ENCODE measurements around the gene PRLH.

The PRLH gene

DNA sequence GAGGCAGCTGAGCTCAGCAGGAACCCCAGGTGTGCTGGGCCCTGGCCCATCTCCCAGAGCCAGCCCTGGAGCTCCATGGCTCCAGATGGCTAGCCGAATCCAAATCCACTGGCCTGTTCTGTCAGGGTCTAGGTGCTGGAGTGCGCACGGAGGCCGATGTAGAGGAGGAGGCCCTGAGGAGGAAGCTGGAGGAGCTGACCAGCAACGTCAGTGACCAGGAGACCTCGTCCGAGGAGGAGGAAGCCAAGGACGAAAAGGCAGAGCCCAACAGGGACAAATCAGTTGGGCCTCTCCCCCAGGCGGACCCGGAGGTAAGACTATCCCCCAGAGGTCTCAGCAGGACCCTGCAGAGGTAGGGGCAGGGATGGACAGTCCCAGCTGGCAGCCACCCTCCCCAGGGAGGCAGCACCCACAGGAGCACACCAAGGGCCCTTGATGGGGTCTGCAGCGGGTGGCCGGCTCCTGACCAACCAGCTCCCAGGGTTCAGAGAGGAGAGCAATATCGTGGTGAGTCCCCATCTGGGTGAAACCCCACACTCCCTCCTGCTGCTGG, 26.1 kb upstream of the PRLH start:
- DNase-seq: no peak

DNA sequence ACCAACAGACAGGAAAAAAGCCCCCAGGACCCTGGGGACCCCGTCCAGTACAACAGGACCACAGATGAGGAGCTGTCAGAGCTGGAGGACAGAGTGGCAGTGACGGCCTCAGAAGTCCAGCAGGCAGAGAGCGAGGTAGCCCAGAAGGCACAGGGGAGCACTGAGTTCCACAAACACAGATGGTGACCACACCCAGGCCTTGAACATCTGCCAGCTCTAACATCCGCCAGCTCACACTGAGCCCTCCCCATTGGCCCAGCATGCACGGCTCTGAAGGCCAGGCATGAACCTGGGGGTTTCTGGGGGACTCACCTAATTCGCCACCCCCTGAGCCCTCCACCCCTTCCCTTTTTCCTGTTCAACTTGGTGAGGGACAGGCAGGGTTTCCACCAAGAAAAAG, 25.6 kb upstream of the PRLH start:
- no peak for DNase-seq

DNA sequence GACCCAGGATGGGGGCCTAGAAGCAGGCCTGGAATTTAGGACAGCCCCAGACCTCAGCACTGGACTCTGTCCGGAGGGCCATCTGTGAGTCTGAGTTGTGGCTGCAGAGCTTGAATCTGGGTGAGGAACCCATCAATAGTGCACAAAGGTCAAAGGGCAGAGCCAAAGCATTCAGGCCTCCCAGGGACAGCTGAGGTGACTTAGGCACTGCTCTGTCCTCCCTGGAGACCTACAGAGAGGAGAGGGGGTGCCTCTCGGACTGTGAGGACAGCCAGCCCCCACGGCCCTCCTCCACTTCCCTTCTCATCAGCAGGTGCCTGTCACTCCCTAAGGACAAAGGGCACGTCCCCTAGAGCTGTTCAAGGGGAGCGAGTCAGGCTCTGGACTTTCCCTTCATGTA, 25.1 kb upstream of the PRLH start:
- DNase-seq: no peak

DNA sequence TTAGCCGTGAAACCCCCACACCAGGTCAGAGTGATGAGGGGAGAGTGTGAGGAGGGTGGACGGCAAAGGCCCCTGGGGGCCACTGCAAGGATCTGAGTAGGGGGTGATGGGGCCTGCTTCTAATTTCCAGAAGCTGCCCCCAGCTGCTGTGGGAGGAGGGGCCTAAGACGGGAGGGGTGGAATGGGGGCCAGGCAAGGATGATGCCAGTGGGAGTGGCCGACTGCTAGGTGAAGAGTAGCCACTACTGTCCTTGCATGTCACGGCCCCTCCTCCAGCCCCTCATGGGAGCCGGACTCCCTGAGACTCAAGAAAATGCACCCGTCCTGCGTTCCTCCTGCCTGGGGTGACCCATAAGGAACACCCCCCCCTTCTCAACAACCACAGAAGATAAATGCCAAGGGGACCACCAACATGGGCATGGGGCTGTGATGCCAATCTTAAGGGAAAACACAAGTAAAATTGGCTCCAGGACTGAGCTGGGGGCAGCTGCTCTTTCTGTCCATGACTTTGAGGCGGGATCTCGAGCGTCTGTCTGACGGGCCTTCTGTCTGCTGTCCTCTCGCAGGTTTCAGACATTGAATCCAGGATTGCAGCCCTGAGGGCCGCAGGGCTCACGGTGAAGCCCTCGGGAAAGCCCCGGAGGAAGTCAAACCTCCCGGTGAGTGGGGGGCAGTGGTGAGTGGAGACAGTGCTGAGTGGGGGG, 24.2 kb upstream of the PRLH start:
- no peak for DNase-seq

DNA sequence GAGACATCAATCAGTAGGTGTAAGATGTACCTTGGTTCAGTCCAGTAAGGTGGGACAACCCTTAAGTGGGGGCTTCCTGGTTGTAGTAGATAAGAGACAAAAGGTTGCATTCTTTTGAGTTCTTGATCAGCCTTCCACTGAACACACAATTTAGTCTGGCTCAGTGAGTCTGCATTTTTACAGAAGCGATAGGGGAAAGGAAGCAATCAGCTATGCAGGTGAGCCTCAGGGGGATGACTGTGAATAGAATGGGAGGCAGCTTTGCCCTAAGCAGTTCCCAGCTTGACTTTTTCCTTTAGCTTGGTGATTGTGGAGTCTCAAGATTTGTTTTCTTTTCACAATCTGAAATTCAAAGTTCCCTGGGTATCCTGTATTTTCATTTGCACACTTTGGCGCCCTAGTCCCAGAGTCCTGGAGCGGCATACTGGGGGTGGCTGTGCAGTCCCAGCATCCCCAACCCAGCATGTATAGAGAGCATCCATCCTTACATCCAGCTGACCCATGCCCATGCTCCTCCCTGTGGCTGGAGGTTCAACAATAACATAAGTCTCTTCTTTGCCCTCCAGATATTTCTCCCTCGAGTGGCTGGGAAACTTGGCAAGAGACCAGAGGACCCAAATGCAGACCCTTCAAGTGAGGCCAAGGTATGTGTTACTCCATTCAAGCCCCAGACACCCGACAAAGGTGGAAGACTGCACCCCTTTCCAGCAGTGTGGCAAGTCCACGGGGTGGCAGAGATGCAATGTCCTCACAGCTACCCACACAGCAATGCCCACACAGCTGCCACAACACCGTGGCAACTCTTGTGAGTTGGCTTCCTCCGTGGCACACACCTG, 20.1 kb upstream of the PRLH start:
- no peak for DNase-seq

DNA sequence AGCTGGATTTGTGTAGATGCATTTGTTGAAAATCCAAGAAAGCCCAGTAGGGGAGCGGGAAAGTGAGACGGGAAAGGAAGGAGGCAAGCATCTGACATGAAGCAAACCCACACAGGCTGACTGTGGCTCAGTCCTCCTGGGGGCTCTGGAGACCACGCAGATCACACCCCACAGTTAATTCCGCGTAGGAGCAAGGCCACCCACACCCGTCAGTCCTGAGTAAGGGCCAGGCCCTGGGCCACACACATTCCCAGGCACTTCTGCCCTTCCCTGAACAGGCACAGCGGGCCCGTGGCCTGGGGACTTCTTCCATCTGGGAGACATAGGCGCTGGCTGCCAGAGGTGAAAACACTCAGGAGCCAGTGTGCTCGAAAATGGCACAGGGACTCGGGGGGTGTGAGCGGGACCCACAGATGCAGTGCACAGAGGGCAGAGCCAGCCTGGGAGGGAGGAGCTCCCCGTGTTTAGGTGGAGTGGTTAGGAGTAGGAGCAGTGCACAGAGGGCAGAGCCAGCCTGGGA, 19.4 kb upstream of the PRLH start:
- DNase-seq: no peak

DNA sequence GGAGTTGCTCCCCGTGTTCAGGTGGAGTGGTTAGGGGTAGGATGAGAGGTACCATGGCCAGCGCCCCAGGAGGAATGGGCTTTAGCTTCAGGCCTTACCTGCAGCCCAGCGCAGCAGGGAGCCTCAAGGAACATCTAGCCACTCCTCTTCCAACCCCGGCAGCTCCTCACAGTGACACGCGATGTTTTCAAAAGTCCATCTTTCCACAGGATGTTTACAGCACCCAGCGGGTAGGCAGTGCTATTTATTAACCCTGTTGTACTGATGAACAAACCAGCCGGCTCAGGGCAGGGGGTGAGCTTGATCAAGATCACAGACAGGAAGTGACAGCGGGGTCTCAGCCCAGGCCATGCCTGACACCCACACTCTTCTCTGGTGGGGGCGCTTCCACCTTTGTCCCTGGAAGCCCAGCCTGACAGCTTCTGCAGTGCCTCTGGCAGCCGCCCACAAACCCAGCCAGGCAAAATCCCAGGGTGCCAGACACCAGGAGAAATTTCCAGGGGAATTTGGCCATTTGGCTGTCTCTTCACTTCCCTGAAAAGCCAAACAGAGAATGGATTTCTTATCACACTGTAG, 18.4 kb upstream of the PRLH start:
- no peak for DNase-seq

DNA sequence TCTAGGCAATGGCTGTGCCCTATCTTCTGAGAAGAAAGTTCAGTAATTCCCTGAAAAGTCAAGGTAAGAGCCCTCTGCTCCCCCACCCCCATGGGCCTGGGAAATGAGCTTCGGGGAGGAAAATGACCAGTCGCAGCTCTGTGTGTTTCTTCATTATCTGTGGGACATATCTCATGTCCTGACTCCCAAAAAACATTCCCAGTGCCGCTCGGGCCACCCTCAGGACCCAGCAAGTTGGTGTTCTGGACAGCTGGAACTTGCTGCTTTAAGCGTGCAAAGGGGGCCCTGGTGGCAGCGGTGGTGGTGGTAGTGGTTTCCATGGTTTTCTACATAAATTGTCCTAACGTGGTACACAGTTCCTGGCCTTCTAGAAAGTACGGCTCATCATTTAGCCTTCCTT, 17.2 kb upstream of the PRLH start:
- DNase-seq: no peak

DNA sequence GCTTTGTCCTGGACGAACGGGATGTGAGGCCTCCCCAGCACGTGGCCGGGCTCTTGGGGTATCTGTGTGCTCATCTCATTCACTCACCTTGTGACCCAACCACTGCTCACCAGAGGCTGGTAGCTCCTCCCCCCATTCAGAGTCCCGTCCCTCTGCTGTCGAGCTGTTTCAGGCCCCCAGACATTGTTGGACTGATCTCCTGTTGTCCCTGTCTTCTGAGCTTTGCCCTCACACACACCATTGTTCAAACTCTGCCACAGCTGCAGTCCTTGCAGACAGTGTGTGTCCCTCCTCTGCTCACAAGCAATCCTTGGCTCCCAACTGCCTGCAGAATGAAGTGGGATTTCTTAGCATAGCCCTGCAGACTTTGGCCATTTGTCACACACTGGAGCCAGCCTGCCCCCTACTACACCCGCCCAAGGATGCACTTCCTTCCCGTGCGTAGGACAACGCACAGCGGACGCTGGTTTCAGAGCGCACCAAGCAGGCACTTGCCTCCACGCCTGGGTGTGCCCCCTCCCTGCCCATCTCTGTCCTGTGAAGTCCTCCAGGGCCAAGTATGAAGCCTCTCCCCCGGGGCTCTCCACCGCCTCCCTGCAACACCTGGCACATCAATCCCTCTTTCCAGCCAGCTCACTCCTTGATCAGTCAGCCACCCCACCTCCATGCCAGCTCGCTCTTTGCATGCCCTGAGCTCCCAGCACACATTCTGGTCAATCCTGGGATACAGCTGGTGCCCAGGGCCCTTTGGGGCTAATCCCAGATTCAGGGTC, 16.5 kb upstream of the PRLH start:
- DNase-seq: no peak

DNA sequence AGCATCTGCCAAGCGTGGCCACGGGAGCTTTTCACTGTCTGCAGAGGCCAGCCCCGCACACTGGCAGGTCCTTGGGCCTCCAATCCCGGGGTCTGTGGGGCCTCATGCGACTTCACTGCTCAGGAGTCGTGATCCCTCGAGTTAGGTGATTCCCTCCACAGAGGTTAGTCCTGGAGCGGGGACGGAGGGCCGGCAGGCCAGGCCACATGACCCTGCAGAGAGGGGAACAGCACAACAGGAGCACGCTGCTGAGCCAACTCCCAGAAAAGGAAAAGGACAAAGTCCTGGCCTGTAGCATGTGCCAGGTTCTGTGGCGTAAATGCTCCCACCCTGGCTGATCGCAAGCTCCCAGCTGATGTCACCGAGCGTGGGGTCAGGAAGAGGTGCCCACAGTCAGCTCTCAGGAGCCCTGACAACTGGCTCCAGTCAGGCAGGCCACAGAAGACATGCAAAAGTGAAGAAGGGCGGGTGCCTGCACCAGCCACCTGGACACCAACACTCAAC, 15.3 kb upstream of the PRLH start:
- DNase-seq: no peak

DNA sequence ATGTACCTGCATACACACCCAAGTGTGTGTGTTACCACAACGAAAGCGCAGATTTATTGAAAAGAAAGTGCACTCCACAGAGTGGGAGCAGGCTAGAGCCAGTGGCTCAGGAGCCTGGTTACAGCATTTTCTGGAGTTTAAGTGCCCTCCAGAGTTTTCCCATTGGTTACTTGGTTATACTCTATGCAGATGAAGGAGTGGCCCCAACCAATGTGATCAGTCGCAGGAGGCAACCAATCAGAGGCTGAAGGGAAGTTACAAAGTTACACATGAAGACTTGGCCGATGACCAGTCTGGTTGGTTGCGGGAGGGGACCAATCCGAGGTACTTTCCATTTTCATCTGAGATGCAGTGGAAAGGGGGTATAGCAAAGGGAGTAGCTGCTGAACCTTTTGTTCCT, 13.5 kb upstream of the PRLH start:
- DNase-seq: no peak

DNA sequence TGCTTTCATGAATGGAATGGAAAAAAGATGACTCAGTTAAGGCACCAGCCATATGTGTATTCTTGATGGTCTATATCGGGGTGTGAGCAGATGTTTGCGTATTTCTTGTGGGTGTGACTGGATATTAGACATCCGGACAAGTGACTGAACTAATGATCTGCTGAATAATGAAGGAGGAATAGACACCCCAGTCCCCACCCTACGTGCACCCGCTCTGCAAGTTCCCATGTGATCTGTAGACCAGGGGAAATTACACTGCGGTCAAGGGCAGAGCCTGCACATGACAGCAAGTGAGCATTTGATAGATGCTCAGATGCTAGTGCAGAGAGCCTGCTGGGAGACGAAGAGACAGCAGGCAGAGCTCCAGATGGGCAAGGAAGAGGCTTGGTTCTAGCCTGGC, 12.4 kb upstream of the PRLH start:
- DNase-seq: no peak

DNA sequence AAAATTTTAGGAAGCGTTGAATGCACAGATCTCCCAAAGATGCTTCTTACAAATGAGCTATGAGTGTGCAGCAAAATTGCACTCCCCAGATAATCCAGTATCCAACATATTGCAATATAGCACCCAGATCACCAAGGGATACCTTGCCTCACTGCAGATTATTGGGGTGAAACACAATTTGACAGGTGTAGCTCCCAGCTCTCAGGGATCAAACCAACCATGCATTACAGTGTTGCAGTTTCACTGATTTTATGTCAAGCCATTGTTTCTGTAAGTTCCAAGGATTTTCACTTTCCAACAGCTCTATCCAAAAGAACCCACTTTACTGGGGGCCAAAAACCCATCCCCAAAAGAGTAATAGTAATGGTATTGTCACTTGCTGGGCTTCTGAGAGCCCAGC, 10.8 kb upstream of the PRLH start:
- DNase-seq: no peak

DNA sequence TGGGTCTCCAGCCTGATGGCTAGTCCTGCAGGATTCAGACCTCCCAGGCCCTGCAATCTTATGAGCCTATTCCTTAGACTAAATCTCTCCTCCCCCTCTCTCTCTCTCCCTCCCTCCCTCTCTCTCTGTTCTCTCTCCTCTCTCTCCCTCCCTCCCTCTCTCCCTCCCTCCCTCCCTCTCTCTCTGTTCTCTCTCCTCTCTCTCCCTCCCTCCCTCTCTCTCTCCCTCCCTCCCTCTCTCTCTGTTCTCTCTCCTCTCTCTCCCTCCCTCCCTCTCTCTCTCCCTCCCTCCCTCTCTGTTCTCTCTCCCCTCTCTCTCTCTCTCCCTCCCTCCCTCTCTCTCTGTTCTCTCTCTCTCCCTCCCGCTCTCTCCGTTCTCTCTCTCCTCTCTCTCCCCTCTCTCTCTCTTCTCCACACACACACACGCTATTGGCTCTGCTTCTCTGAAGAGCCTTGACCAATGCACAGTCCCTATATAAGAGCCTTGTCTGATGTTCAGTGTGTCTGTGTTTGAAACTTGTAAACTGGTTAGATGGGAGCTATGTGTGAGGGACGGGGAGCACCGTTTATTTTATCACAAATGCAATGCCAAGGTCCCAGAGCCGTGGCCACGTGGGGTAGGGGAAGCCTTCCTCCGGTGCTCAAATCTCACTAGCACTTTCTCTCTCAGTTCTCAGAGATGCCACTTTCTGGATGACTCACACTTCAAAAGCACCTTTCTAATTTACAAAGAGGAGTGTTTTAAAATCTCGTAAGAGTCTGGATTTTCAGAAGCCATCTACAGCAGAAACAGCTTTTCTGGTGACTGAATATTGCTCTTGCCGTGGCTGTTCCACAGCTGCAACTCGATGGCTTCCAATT, 9.4 kb upstream of the PRLH start:
- no peak for DNase-seq

DNA sequence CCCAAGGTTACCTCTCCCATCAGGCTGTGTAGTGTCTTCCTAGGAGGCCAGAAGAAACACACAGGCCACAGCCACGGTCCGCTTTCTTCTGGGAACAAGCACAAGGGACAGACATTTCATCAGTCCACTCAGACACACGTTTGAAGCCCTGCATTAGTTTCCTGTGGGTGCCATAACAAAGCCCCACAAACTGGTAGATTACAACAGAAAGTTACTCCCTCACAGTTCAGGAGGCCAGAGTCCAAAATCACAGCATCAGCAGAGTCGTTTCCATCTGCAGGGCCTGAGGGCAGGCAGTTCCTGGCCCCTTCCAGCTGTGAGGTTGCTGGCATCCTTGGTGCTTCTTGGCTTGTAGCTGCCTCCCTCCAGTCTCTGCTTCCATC, 8.8 kb upstream of the PRLH start:
- no peak for DNase-seq

DNA sequence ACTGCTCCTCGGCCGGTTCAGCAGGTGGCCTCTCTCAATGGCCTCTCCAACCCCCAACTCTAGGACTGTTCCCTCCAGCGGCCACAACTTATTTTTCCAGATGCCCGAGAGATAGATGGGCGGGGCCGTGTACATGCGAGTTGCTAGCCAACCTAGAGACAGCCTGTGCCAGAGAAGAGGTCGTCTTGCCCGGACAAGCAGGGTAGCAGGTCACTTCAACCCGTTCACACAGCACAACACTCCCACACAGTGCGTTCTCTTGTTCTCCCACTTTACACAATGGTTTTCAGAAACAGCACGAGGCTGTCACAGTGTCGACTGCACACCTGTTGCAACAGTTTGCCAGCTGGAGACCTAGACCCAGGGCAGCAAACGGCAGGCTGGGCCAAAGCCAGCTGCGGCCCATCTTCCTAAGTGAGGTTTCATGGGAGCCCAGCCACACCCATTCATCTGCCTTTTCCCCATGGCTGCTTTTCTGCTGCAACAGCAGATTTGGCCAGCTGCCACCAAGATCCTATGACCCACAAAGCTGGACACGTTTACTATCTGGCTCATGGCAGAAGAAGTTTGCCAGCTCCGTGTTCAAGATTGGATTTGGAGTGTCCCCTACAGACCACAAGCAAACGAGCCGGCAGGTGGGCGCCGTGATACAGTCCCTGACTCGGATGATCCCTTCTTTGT, 7.3 kb upstream of the PRLH start:
- no peak for DNase-seq

DNA sequence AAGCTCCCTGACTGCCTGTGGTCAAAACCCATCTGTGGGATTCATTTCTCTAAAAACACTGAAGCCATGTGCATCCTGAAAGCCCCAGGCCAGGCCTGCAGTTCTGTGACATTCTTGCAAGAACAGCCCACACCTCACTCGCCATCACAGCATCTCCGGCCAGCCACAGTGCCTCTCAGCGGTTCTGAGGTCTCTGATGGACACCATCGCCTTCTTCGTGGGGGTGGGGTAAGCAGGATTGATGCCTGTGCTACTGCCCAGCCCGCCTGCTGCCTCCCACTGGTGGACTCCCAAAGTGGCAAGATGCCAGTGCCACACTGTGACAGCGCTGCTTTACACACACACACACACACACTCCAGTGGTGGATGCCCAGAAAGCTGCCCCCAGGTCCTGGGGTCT, 5.2 kb upstream of the PRLH start:
- DNase-seq: no peak

DNA sequence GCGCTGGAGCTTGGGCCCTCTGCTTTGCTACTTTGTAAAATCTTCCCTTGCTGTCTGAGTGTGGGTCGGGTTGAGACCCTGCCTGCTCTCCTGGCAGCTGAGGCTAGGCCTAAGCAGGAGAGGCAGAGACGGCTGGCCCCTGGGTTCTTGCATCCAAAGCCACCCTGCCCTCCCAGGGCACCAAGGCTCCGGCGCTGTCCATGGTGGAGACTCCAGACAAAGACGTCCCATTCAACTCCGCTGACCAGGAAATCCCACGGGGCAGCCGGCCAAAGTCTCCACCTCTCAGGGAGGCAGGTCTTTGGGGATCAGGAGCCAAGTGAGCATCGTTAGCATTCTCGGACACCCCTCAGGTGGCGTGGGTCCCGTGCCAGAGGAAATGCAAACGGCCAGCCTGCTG, 2.6 kb upstream of the PRLH start:
- no peak for DNase-seq

DNA sequence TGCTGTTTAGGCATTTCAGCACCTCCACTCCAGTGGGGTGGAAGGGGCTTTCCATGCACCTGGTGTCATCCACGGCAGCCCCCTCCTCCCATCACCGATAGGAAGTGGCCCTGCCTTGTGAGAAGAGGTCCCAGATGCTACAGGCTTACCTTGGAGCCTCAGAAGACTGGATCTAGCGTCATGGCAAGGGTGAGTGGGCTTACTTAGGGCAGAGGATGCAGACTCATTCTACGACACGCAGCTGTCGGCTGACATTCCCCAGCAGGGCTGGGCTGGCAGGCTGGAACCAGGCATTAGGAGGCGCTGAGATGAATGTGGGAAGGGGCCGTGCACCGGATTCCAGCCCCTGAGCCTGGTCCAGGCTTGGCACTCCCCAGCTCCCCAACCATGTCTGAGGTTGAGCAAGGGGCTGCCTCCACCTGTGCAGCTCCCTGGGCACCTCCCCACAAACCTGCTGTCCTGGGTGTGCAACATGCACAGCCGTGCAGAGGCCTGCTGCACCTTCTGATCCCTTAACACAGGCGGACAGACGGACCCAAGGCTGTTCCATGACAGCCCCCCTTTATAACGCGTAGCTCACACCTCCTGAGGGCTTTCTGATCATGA, 1.7 kb upstream of the PRLH start:
- no peak for DNase-seq

DNA sequence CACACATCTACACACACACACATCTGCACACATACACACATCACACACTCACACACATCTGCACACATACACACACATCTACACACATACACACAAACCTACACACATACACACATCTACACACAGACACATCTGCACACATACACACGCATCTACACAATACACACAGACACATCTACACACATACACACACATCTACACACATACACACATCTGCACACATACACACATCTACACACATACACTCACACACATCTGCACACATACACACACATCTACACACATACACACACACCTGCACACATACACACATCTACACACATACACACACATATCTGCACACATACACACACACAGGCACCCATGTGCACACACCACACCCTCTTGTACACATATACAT, 400 bp upstream of the PRLH start:
- no peak for DNase-seq
